ENCODE results near the gene SLC35B2. TPM values are rescaled to one million over a fixed set of nuclear protein-coding genes. Genes with fewer than 3 reads are reported as not detected.
A peak's percentile ranks its signal among the peaks of the same experiment; 100 is the strongest.

The SLC35B2 gene
- total and polyA plus RNA-seq, 10 of the 15 experiments (the other 5 are each of a cell fraction or from before 2014, with no cell fraction given), result 11.3 to 45.4 (median 33.8) TPM

- TF ChIP-seq RELB (IDR thresholded peaks at IDR 0.05; ENCODE audit: low read depth) (peak; percentile 88), POLR2AphosphoS2 (IDR thresholded peaks at IDR 0.05; ENCODE audit: low read depth, low read length) (peak; percentile 100), E2F4 (IDR thresholded peaks at IDR 0.05; ENCODE audit: low read depth, low read length) (no peak), REST (IDR thresholded peaks at IDR 0.05; ENCODE audit: low read depth, low read length) (0 out of 2 replicates have a peak, but pooled peaks have one; percentile 62), RUNX3 (IDR thresholded peaks at IDR 0.05; ENCODE audit: low read length) (peak; percentile 79), ZNF274 (IDR thresholded peaks at IDR 0.05; ENCODE audit: insufficient read depth, insufficient read length) (no peak), EP300 (IDR thresholded peaks at IDR 0.05; ENCODE audit: borderline replicate concordance in 1 of 2, control insufficient read depth in 1 of 2, low read depth in 2 of 2, low read length in 2 of 2) (peak; percentile 24 to 57; a peak in 1 of 4 replicates), STAT1 (conservative IDR thresholded peaks at IDR 0.05) (peak; percentile 89; the same call in 1 of the 2 replicates), JUNB (IDR thresholded peaks at IDR 0.05) (peak; percentile 55), ZBTB40 (IDR thresholded peaks at IDR 0.05; ENCODE audit: borderline replicate concordance) (no peak), WRNIP1 (IDR thresholded peaks at IDR 0.05; ENCODE audit: borderline replicate concordance, low read depth, low read length) (peak; percentile 93; the same call in 1 of the 2 replicates), BCLAF1 (IDR thresholded peaks at IDR 0.05) (no peak), SMAD1 (IDR thresholded peaks at IDR 0.05; ENCODE audit: low read depth, partially characterized antibody) (peak; percentile 98), GABPA (IDR thresholded peaks at IDR 0.05; ENCODE audit: low read depth) (0 out of 2 replicates have a peak, but pooled peaks have one; percentile 46), CREM (IDR thresholded peaks at IDR 0.05; ENCODE audit: low read depth) (peak; percentile 91)
Measured at GRCh38 chr6:44246663-44247337, 10.5 kb downstream of the SLC35B2 start, which contains the start of gene HSP90AB1 (continued).

Measured in GM12878 (cell line).